NCI-H460 (cell line): ENCODE measurements around the gene CCDC87. TPM values are rescaled to one million over a fixed set of nuclear protein-coding genes. Genes with fewer than 3 reads are reported as not detected.

Source experiments
- small RNA-seq, 2 experiments: library from RNA; depleted of rRNA; stranded (forward); fragments of <200 nt; gene quantifications; one replicate each; pipeline ENCODE3, GENCODE V24; 2014
- total RNA-seq: library from RNA; depleted of rRNA; stranded (reverse); fragments of >200 nt; shearing (Covaris generic); gene quantifications from 2 replicates; pipeline ENCODE4 v1.2.3, GENCODE V29; 2014; rRNA removed

The CCDC87 gene
- total RNA-seq, 1 experiment from 2014 or later, result 0.37 TPM

Small RNA genes within 50 kb of the gene (small RNA-seq; reads per million reads assigned to genes)
- gene RNU4-39P, result 0 reads per million in 2 experiments

Other genes with a start within 250 kb of the CCDC87 start
- gene BRMS1, start 248.0 kb downstream of the CCDC87 start, total RNA-seq, result 35.3 and 44.2 TPM in 2 replicates
- 15.0 and 16.9 TPM in 2 replicates for gene B4GAT1, start 245.4 kb downstream of the CCDC87 start, total RNA-seq
- gene SLC29A2, start 221.3 kb downstream of the CCDC87 start, total RNA-seq, result 4.6 and 4.7 TPM in 2 replicates
- not detected in 2 replicates for gene NPAS4, start 172.0 kb downstream of the CCDC87 start, total RNA-seq
- 66.8 and 90.4 TPM in 2 replicates for gene MRPL11, start 154.2 kb downstream of the CCDC87 start, total RNA-seq
- 2.7 and 3.2 TPM in 2 replicates for gene PELI3, start 126.2 kb downstream of the CCDC87 start, total RNA-seq
- 30.8 and 31.9 TPM in 2 replicates for gene DPP3, start 112.6 kb downstream of the CCDC87 start, total RNA-seq
- 13.7 and 16.7 TPM in 2 replicates for gene BBS1, start 82.4 kb downstream of the CCDC87 start, total RNA-seq
- gene ZDHHC24, start 47.0 kb downstream of the CCDC87 start, total RNA-seq, result 8.0 and 13.7 TPM in 2 replicates
- not detected in 2 replicates for gene ACTN3, start 46.2 kb downstream of the CCDC87 start, total RNA-seq
- gene CTSF, start 24.5 kb downstream of the CCDC87 start, total RNA-seq, result 9.0 and 9.5 TPM in 2 replicates
- gene CCS, start 122 bp upstream of the CCDC87 start, total RNA-seq, result 13.7 and 14.7 TPM in 2 replicates
- gene RBM14, start 23.6 kb upstream of the CCDC87 start, total RNA-seq, result 36.9 and 38.1 TPM in 2 replicates
- 64.3 and 69.4 TPM in 2 replicates for gene RBM4, start 45.6 kb upstream of the CCDC87 start, total RNA-seq
- 14.1 and 17.2 TPM in 2 replicates for gene RBM4B, start 84.8 kb upstream of the CCDC87 start, total RNA-seq
- 17.0 and 17.4 TPM in 2 replicates for gene SPTBN2, start 136.2 kb upstream of the CCDC87 start, total RNA-seq